Natural killer cell (primary cell): ENCODE data around the gene ATXN2. TPM values are rescaled to one million over a fixed set of nuclear protein-coding genes. Genes with fewer than 3 reads are reported as not detected.

Experiments used
- ATAC-seq, 3 donors: fragments of 150-1000 bp in 2 of 3; fragments of 200-7000 bp in 1 of 3; cut with Tn5 transposase; 1 replicate in 1 of 3; 2 replicates in 2 of 3; pipeline ENCODE4 v1.10.0; 2021; ENCODE audit warnings: mild to moderate bottlenecking in 2 of 3, moderate library complexity in 2 of 3
- DNase-seq, 2 donors: peaks; one replicate each; pipeline versions ENCODE4 v3.0.0 to v3.0.0-alpha.2; 2013 to 2021; ENCODE audit warnings: mixed read lengths in 1 of 2
- H3K27ac ChIP-seq: one replicate; pipeline ENCODE4 v1.5.1; 2013; ENCODE audit warnings: mild to moderate bottlenecking, low read length
- H3K27me3 ChIP-seq: one replicate; pipeline ENCODE4 v1.6.1; 2013; ENCODE audit warnings: low read length; ENCODE audit not compliant: control insufficient read depth, insufficient read depth
- H3K36me3 ChIP-seq: one replicate; pipeline ENCODE4 v1.6.1; 2013; ENCODE audit warnings: low read length; ENCODE audit not compliant: control insufficient read depth, insufficient read depth
- H3K4me1 ChIP-seq: one replicate; pipeline ENCODE4 v1.6.1; 2013; ENCODE audit warnings: low read length; ENCODE audit not compliant: control insufficient read depth, insufficient read depth
- H3K4me3 ChIP-seq: one replicate; pipeline ENCODE4 v1.5.1; 2013; ENCODE audit warnings: low read length
- H3K9me3 ChIP-seq: one replicate; pipeline ENCODE4 v1.6.1; 2013; ENCODE audit warnings: low read length; ENCODE audit not compliant: control insufficient read depth, insufficient read depth
- H3K27ac Mint-ChIP-seq, 2 donors: one replicate each; pipeline ENCODE4 v1.8.0; 2022; ENCODE audit warnings: mild to moderate bottlenecking in 2 of 2, mixed read lengths in 2 of 2, moderate library complexity in 1 of 2
- H3K27me3 Mint-ChIP-seq, 2 donors: one replicate each; pipeline ENCODE4 v1.8.0; 2022; ENCODE audit warnings: low read depth in 2 of 2, mixed read lengths in 2 of 2
- H3K36me3 Mint-ChIP-seq: one replicate; pipeline ENCODE4 v1.8.0; 2022; ENCODE audit warnings: mixed read lengths
- H3K4me1 Mint-ChIP-seq, 2 donors: one replicate each; pipeline ENCODE4 v1.8.0; 2022; ENCODE audit warnings: mixed read lengths in 2 of 2
- H3K4me3 Mint-ChIP-seq: one replicate; pipeline ENCODE4 v1.8.0; 2022; ENCODE audit warnings: mild to moderate bottlenecking, moderate library complexity, mixed read lengths
- H3K9me3 Mint-ChIP-seq, 2 donors: one replicate each; pipeline ENCODE4 v1.8.0; 2022; ENCODE audit warnings: mixed read lengths in 2 of 2
- WGBS: methylation state at CpG from one replicate; pipeline ENCODE4 v1.1.7; 2013; ENCODE audit warnings: missing lambda C conversion rate; ENCODE audit not compliant: insufficient coverage; 5-methylcytosine and 5-hydroxymethylcytosine counted together
- intact Hi-C: fragments of 100-400 bp; cut with micrococcal nuclease; formaldehyde crosslinking; loops from one replicate; pipeline ENCODE4 v1.14.2; 2022
- total RNA-seq, 4 donors: library from RNA; stranded (reverse); fragments of 120-200 nt in 1 of 4; gene quantifications; one replicate each; pipeline versions ENCODE4 v1.2.3 to v1.2.4, GENCODE V29; 2013 to 2022
- TF ChIP-seq, protein P1 (sequence below): fragments of 200-600 bp; IDR thresholded peaks from one replicate; pipeline ENCODE4 v1.8.0; 2022; ENCODE audit warnings: antibody characterized with exemption

The ATXN2 gene
- total RNA-seq, 3 donors from 2014 or later (not counting 1 experiment from before 2014, with no cell fraction given): 44.9 to 56.5 (median 51.5) TPM

GRCh38 chr12:111450676-111451075 is 148.4 kb downstream of the ATXN2 start:
- peaks cover 7% of the 10 kb centered on the region for H3K36me3 Mint-ChIP-seq
- Histone ChIP-seq H3K27ac (no peak overlapping the region), H3K4me1 (peaks cover 35% of the 10 kb centered on the region), H3K4me3 (no peak overlapping the region), H3K9me3 (no peaks in the 10 kb centered on the region), H3K36me3 (peaks cover 57% of the 10 kb centered on the region), H3K27me3 (no peaks in the 10 kb centered on the region)
- TF ChIP-seq, protein P1, sequence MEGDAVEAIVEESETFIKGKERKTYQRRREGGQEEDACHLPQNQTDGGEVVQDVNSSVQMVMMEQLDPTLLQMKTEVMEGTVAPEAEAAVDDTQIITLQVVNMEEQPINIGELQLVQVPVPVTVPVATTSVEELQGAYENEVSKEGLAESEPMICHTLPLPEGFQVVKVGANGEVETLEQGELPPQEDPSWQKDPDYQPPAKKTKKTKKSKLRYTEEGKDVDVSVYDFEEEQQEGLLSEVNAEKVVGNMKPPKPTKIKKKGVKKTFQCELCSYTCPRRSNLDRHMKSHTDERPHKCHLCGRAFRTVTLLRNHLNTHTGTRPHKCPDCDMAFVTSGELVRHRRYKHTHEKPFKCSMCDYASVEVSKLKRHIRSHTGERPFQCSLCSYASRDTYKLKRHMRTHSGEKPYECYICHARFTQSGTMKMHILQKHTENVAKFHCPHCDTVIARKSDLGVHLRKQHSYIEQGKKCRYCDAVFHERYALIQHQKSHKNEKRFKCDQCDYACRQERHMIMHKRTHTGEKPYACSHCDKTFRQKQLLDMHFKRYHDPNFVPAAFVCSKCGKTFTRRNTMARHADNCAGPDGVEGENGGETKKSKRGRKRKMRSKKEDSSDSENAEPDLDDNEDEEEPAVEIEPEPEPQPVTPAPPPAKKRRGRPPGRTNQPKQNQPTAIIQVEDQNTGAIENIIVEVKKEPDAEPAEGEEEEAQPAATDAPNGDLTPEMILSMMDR: no peak
- DNase-seq (no peak), ATAC-seq (no peak)
- H3K27me3 Mint-ChIP-seq: no peaks in the 10 kb centered on the region
- H3K27ac Mint-ChIP-seq: peak overlapping the region; percentile 44 to 70
- no peaks in the 10 kb centered on the region for H3K9me3 Mint-ChIP-seq
- H3K4me3 Mint-ChIP-seq: no peak overlapping the region
- WGBS: 99% methylated on average over 4 of the region's 4 CpGs
- intact Hi-C loops: loop anchor here (1.0 to 5.0 kb wide), 4 partner anchors 25 to 77 kb away; no protein-coding TSS in a partner anchor
- peaks cover 59 to 62% of the 10 kb centered on the region in 2 donors for H3K4me1 Mint-ChIP-seq

DNA sequence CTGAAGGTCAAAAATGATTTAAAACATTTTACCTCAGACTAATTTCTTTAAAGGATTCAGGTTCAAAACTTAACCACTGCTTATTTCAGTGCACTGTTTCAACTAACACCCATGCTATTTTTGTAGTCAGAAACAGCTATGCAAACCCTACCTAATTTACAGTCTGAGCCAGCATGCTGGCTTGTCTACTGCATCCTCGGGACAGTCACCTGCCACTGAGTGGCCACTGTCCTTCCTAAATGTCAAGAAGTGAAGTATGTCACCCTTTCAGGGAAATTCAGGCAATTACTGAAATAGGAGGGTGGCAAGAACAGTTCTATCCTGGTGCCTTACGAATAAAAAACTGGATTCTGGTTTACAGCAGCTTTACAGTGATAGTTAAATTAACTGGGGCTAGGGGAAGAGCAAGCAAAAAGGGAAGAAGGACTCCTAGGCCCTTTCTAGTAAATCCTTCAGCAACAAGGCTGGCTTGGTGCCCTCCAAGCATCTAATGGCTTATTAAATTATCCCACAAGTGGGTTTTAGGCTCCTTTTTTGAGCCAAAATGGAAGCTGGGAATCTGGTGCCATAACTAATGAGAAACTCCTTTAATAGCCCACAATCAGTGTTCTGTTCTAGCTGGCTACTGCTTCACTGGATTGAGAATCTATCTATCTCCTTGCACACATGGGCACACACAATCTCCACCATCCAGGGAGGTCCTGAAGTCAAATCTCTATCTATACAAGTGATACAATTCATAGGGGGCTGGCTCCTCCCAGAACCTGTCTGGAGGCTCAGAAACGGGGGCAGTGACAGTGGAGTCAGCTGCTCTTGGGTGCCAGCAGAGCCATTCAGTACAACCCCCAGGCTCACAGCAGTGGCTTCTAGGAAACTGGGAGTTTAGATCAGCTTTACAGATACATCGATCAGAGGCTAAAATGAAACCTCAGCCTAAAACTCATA is 150.0 kb downstream of the ATXN2 start:
- H3K27me3 Mint-ChIP-seq: no peaks in the 10 kb centered on the region
- 78% methylated on average over 3 of the region's 4 CpGs for WGBS
- DNase-seq (no peak), ATAC-seq (no peak)
- TF ChIP-seq, protein P1: no peak
- Histone ChIP-seq H3K4me1 (peaks cover 36% of the 10 kb centered on the region), H3K4me3 (no peak overlapping the region), H3K36me3 (peaks cover 53% of the 10 kb centered on the region), H3K27ac (no peak overlapping the region), H3K9me3 (no peaks in the 10 kb centered on the region), H3K27me3 (no peaks in the 10 kb centered on the region)
- H3K4me3 Mint-ChIP-seq: peak overlapping the region; percentile 21
- H3K36me3 Mint-ChIP-seq: peaks cover 7% of the 10 kb centered on the region
- no peaks in the 10 kb centered on the region for H3K9me3 Mint-ChIP-seq
- intact Hi-C loops: no loop called here
- H3K27ac Mint-ChIP-seq: peak overlapping the region; percentile 70 to 79
- peaks cover 62 to 63% of the 10 kb centered on the region in 2 donors for H3K4me1 Mint-ChIP-seq

DNA sequence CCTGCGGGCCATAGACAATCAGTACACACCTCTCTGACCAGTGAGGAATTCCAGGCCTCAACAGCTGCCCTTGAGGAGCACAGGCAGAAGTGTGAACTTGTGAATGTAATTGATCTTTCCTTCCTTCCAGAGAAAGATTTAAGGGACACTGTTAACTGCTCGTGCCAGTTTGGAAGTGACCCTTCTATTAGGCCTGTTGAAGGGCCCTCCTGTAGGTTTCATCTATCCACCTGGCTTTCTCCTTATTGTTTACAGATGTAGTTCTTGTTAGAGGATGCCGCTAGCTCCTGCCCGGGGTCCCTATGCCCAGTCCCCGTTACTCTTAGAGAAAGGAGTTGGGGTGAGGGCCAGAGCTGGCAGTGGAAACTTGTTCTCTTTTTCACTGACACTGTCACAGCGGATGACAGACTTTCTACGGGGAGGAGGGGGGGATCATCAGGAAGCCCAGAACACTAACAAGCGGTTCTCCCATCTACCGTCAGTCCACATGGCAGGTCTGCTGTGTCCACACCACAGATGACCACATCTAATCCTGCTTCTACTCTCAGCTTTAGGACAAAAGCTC is 150.8 kb downstream of the ATXN2 start:
- Histone ChIP-seq H3K9me3 (no peaks in the 10 kb centered on the region), H3K27me3 (no peaks in the 10 kb centered on the region), H3K4me3 (no peak overlapping the region), H3K36me3 (peaks cover 47% of the 10 kb centered on the region), H3K27ac (no peak overlapping the region), H3K4me1 (peaks cover 44% of the 10 kb centered on the region)
- no peak for ATAC-seq
- Mint-ChIP-seq H3K4me1 (peaks cover 70 to 71% of the 10 kb centered on the region in 2 donors), H3K27ac (peak overlapping the region; percentile 70 to 79), H3K4me3 (no peak overlapping the region), H3K27me3 (no peaks in the 10 kb centered on the region), H3K36me3 (peaks cover 7% of the 10 kb centered on the region), H3K9me3 (no peaks in the 10 kb centered on the region)
- intact Hi-C loops: no loop called here
- TF ChIP-seq, protein P1: no peak
- 88% methylated on average over 8 of the region's 9 CpGs for WGBS
- DNase-seq: no peak
